Measurements from ENCODE around the gene HACL1. TPM values are rescaled to one million over a fixed set of nuclear protein-coding genes. Genes with fewer than 3 reads are reported as not detected.

HACL1 gene
- total RNA-seq, 1 experiment from 2014 or later, result 20.5 TPM

DNA sequence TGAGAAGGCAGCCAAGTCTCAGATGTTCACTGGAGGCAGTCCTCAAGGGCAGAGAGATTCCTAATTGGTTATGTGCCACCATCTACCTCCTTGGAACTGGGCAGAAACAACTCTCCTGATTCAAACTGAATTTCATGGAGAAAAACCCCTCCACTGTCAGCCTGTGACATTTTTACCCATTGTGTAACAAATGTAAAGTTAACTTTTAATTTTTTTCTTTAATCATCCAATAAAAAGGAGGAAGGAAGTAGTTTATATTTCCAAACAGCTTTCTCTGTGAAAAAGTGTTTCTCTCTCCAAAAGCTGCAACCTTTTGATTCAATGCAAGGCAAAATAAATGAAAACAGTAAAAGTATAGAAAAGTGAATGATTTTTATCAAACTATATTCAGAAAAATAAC is 79.4 kb downstream of the HACL1 start (continued):
- TF ChIP-seq, protein P1, sequence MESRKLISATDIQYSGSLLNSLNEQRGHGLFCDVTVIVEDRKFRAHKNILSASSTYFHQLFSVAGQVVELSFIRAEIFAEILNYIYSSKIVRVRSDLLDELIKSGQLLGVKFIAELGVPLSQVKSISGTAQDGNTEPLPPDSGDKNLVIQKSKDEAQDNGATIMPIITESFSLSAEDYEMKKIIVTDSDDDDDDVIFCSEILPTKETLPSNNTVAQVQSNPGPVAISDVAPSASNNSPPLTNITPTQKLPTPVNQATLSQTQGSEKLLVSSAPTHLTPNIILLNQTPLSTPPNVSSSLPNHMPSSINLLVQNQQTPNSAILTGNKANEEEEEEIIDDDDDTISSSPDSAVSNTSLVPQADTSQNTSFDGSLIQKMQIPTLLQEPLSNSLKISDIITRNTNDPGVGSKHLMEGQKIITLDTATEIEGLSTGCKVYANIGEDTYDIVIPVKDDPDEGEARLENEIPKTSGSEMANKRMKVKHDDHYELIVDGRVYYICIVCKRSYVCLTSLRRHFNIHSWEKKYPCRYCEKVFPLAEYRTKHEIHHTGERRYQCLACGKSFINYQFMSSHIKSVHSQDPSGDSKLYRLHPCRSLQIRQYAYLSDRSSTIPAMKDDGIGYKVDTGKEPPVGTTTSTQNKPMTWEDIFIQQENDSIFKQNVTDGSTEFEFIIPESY (IDR thresholded peaks at IDR 0.05; ENCODE audit: extremely low read depth, insufficient replicate concordance, low read length), result no peak
- TF ChIP-seq SP1 (IDR thresholded peaks at IDR 0.05; ENCODE audit: low read depth), result no peak
- TF ChIP-seq POLR2AphosphoS5 (IDR thresholded peaks at IDR 0.05; ENCODE audit: low read depth, low read length), result no peak
- no peak for TF ChIP-seq CBX3 (IDR thresholded peaks at IDR 0.05; ENCODE audit: low read depth)
- TF ChIP-seq EZH2 (IDR thresholded peaks at IDR 0.05), result no peak

DNA sequence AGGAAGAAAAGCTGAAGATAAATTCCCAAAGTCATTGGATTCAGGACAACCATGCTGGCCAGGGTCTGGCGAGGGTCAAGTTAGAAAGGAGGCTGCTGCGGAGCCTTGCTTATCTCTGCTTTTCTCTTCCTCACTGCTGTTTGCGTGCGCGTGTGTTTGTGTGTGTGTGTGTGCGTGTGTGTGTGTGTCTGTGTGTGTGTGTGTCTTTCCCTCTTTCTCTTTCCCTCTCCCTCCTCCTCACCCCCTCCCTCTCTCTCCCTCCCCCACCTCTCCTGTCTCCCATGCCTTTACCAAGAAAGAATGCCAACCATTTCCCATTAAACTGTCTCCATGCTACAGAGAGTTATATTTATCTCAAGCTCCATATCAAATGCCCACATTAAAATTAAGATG is 79.8 kb downstream of the HACL1 start, which contains the start of gene COLQ:
TSS of gene COLQ (minus strand) at position 134 of the 393 bp plus-strand sequence. CDS start at position 53, 81 bp downstream.
- Histone ChIP-seq H3K4me2 (ENCODE audit: low read length) (no peak within 1 kb of the TSS), H3K9me2 (ENCODE audit: insufficient read depth) (no peaks in the 10 kb centered on the region), H3K79me2 (ENCODE audit: insufficient read depth, low read length) (no peaks in the 10 kb centered on the region), H3K4me3 (replicated peaks in 1 of 2; ENCODE audit: low read depth in 1 of 2, low read length in 2 of 2) (no peak within 1 kb of the TSS), H3K4me1 (ENCODE audit: control insufficient read depth in 1 of 2, insufficient read depth in 2 of 2, low read length in 2 of 2) (no peaks in the 10 kb centered on the region), H3K27me3 (ENCODE audit: insufficient read depth, low read length) (no peaks in the 10 kb centered on the region), H3K9me3 (ENCODE audit: control insufficient read depth in 1 of 2, insufficient read depth in 1 of 2, low read depth in 1 of 2, low read length in 2 of 2) (no peaks in the 10 kb centered on the region), H3K27ac (ENCODE audit: low read depth, low read length) (no peak within 1 kb of the TSS), H3K36me3 (ENCODE audit: control insufficient read depth in 1 of 2, insufficient read depth in 2 of 2, low read length in 2 of 2) (no peaks in the 10 kb centered on the region), H2AFZ (ENCODE audit: low read depth, low read length, poor library complexity, severe bottlenecking) (no peak within 1 kb of the TSS), H3K9ac (ENCODE audit: low read length) (no peak within 1 kb of the TSS), H4K20me1 (ENCODE audit: insufficient read depth) (no peaks in the 10 kb centered on the region)
- ChIA-PET RAD21 (ENCODE audit: low non-redundant PET in 1 of 2, low total read pairs in 2 of 2, uncharacterized antibody in 2 of 2, unreplicated experiment in 2 of 2) (no interaction called here), CTCF (no interaction called here), POLR2A (no interaction called here)
- intact Hi-C loops (cut with micrococcal nuclease), result no loop called here
- no peak for ATAC-seq
- BruUV-seq (replicated peaks), result no TSS peak
- TF ChIP-seq SRF (IDR thresholded peaks at IDR 0.05; ENCODE audit: low read depth) (no peak), ELF1 (IDR thresholded peaks at IDR 0.05; ENCODE audit: borderline replicate concordance, low read depth) (no peak), TCF7L2 (IDR thresholded peaks at IDR 0.05; ENCODE audit: borderline replicate concordance, extremely low read depth, insufficient read depth, insufficient read length) (no peak), YY1 (IDR thresholded peaks at IDR 0.05; ENCODE audit: extremely low read depth, insufficient replicate concordance, low read depth, low read length) (no peak), SIN3A (IDR thresholded peaks at IDR 0.05; ENCODE audit: low read depth) (no peak), FOSL1 (IDR thresholded peaks at IDR 0.05; ENCODE audit: low read depth) (no peak), POLR2A (IDR thresholded peaks at IDR 0.05; ENCODE audit: borderline replicate concordance, extremely low read depth, insufficient read depth, insufficient read length) (no peak), SP1 (IDR thresholded peaks at IDR 0.05; ENCODE audit: low read depth) (no peak), EZH2phosphoT487 (IDR thresholded peaks at IDR 0.05; ENCODE audit: borderline replicate concordance) (no peak)
- TF ChIP-seq, protein P2, sequence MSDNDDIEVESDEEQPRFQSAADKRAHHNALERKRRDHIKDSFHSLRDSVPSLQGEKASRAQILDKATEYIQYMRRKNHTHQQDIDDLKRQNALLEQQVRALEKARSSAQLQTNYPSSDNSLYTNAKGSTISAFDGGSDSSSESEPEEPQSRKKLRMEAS (IDR thresholded peaks at IDR 0.05), result no peak
- TF ChIP-seq, protein P3, sequence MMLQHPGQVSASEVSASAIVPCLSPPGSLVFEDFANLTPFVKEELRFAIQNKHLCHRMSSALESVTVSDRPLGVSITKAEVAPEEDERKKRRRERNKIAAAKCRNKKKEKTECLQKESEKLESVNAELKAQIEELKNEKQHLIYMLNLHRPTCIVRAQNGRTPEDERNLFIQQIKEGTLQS (IDR thresholded peaks at IDR 0.05), result no peak
- DNase-seq (ENCODE audit: low read depth, low spot score), result no peak
